ENCODE results near the gene SPAG17.

DNA sequence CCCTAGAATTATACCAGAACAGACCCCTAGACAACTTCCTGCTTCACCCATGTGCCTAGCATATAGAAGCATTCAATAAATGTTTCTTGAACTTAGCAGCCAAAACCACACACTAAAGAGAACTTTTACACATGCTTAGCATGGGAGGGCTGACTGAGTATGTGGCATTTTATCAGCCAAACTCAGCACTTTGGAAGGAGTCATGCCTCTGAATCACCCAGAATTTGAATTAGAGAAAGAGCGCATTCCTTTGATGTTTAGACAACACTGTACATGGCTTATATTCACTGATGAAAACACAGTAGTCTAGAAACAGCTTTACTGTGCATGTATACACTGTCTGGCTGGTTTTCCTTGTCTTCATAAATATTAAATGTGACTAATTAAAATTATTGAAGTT, 26.1 kb downstream of the SPAG17 start:
- TF ChIP-seq CTCF (tag by site-specific recombination; IDR thresholded peaks at IDR 0.05) (no peak), ZNF280C (tag by site-specific recombination; IDR thresholded peaks at IDR 0.05) (no peak), KLF16 (tag by site-specific recombination; IDR thresholded peaks at IDR 0.05) (no peak), HOXD13 (CRISPR knock-in tag; IDR thresholded peaks at IDR 0.05; ENCODE audit: borderline replicate concordance) (no peak), SALL2 (tag by site-specific recombination; IDR thresholded peaks at IDR 0.05; ENCODE audit: borderline replicate concordance) (no peak), ZNF791 (tag by site-specific recombination; IDR thresholded peaks at IDR 0.05) (no peak)
- TF ChIP-seq, protein P1, sequence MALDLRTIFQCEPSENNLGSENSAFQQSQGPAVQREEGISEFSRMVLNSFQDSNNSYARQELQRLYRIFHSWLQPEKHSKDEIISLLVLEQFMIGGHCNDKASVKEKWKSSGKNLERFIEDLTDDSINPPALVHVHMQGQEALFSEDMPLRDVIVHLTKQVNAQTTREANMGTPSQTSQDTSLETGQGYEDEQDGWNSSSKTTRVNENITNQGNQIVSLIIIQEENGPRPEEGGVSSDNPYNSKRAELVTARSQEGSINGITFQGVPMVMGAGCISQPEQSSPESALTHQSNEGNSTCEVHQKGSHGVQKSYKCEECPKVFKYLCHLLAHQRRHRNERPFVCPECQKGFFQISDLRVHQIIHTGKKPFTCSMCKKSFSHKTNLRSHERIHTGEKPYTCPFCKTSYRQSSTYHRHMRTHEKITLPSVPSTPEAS (tag by site-specific recombination; IDR thresholded peaks at IDR 0.05), result no peak
- TF ChIP-seq, protein P2, sequence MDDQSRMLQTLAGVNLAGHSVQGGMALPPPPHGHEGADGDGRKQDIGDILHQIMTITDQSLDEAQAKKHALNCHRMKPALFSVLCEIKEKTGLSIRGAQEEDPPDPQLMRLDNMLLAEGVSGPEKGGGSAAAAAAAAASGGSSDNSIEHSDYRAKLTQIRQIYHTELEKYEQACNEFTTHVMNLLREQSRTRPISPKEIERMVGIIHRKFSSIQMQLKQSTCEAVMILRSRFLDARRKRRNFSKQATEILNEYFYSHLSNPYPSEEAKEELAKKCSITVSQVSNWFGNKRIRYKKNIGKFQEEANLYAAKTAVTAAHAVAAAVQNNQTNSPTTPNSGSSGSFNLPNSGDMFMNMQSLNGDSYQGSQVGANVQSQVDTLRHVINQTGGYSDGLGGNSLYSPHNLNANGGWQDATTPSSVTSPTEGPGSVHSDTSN (CRISPR knock-in tag; IDR thresholded peaks at IDR 0.05), result no peak
